ENCODE data around the gene SPATA24. TPM values are rescaled to one million over a fixed set of nuclear protein-coding genes. Genes with fewer than 3 reads are reported as not detected.
"Not testable (repeated sequence)": the region's sequence is repeated elsewhere in the genome, so short reads cannot be mapped to it uniquely, and the experiment has no call there.

Gene SPATA24
- total RNA-seq, 1 experiment from 2014 or later, result 9.8 TPM

- POLR2A ChIA-PET, result interaction anchor here (0.7 to 1.2 kb wide), 3 partner anchors 15 to 47 kb away, joined by 3 read pairs; partner anchors contain the start of genes PAIP2 and SPATA24
- no peaks in the 10 kb centered on the region for H3K27me3 Mint-ChIP-seq (ENCODE audit: insufficient read depth, unreplicated experiment)
- CTCF ChIA-PET, result interaction anchor here (1.0 to 1.1 kb wide), 2 partner anchors 12 to 14 kb away, joined by 3 to 4 read pairs; no protein-coding TSS in a partner anchor
- DNase-seq (ENCODE audit: unreplicated experiment), result no peak
- no peak for TF ChIP-seq CTCF (IDR thresholded peaks at IDR 0.05; ENCODE audit: unreplicated experiment)
- H3K27ac Mint-ChIP-seq (ENCODE audit: low read depth, unreplicated experiment), result no peak overlapping the region
- peaks cover 5% of the 10 kb centered on the region for H3K36me3 Mint-ChIP-seq (ENCODE audit: insufficient read depth, unreplicated experiment)
- H3K9me3 Mint-ChIP-seq (ENCODE audit: unreplicated experiment), result no peaks in the 10 kb centered on the region
- no peak overlapping the region for H3K4me3 Mint-ChIP-seq (ENCODE audit: unreplicated experiment)
- intact Hi-C loops (cut with micrococcal nuclease), result no loop called here
- H3K4me1 Mint-ChIP-seq (ENCODE audit: insufficient read depth, unreplicated experiment), result peaks cover 33% of the 10 kb centered on the region
- BruUV-seq (replicated peaks), result no TSS peak
Measured at GRCh38 chr5:139388198-139388821, 15.6 kb downstream of the SPATA24 start.

- Mint-ChIP-seq H3K36me3 (ENCODE audit: insufficient read depth, unreplicated experiment) (peaks cover 5% of the 10 kb centered on the region), H3K27me3 (ENCODE audit: insufficient read depth, unreplicated experiment) (no peaks in the 10 kb centered on the region), H3K9me3 (ENCODE audit: unreplicated experiment) (no peaks in the 10 kb centered on the region), H3K4me1 (ENCODE audit: insufficient read depth, unreplicated experiment) (peaks cover 35% of the 10 kb centered on the region), H3K4me3 (ENCODE audit: unreplicated experiment) (no peak overlapping the region), H3K27ac (ENCODE audit: low read depth, unreplicated experiment) (no peak overlapping the region)
- intact Hi-C loops (cut with micrococcal nuclease), result no loop called here
- no peak for DNase-seq (ENCODE audit: unreplicated experiment)
- ChIA-PET POLR2A (interaction anchor here (1.0 to 1.2 kb wide), 2 partner anchors 16 to 46 kb away, joined by 3 read pairs; partner anchors contain the start of genes PAIP2 and SPATA24), CTCF (interaction anchor here (1.0 to 1.1 kb wide), 2 partner anchors 11 to 13 kb away, joined by 3 to 4 read pairs; no protein-coding TSS in a partner anchor)
- no TSS peak for BruUV-seq (replicated peaks)
- no peak for TF ChIP-seq CTCF (IDR thresholded peaks at IDR 0.05; ENCODE audit: unreplicated experiment)
Measured at GRCh38 chr5:139387611-139388197, 16.2 kb downstream of the SPATA24 start.

GRCh38 chr5:139386956-139387355 is 16.9 kb downstream of the SPATA24 start:
- H3K4me3 Mint-ChIP-seq (ENCODE audit: unreplicated experiment); BruUV-seq (replicated peaks); DNase-seq (ENCODE audit: unreplicated experiment); H3K27me3 Mint-ChIP-seq (ENCODE audit: insufficient read depth, unreplicated experiment); intact Hi-C loops (cut with micrococcal nuclease); H3K27ac Mint-ChIP-seq (ENCODE audit: low read depth, unreplicated experiment); H3K9me3 Mint-ChIP-seq (ENCODE audit: unreplicated experiment); H3K36me3 Mint-ChIP-seq (ENCODE audit: insufficient read depth, unreplicated experiment): not testable (repeated sequence)
- ChIA-PET POLR2A (interaction anchor here (1.4 to 2.0 kb wide), 5 partner anchors 12 to 52 kb away, joined by 6 to 9 read pairs (median 6); partner anchors contain the start of genes DNAJC18, PAIP2 and SPATA24), CTCF (interaction anchor here (1.3 kb wide), 1 partner anchor 45 kb away, joined by 3 read pairs; no protein-coding TSS in a partner anchor)
- peaks cover 34% of the 10 kb centered on the region for H3K4me1 Mint-ChIP-seq (ENCODE audit: insufficient read depth, unreplicated experiment)

- POLR2A ChIA-PET, result interaction anchor here (0.6 to 2.0 kb wide), 7 partner anchors 11 to 69 kb away, joined by 3 to 9 read pairs (median 6); partner anchors contain the start of genes DNAJC18, PAIP2 and SPATA24
- H3K27ac Mint-ChIP-seq (ENCODE audit: low read depth, unreplicated experiment), result no peak overlapping the region
- no TSS peak for BruUV-seq (replicated peaks)
- peak; percentile 97 for DNase-seq (ENCODE audit: unreplicated experiment)
- CTCF ChIA-PET, result interaction anchor here (0.6 to 1.3 kb wide), 3 partner anchors 44 to 1001 kb away, joined by 3 read pairs; no protein-coding TSS in a partner anchor
- no peaks in the 10 kb centered on the region for H3K27me3 Mint-ChIP-seq (ENCODE audit: insufficient read depth, unreplicated experiment)
- no peak for TF ChIP-seq CTCF (IDR thresholded peaks at IDR 0.05; ENCODE audit: unreplicated experiment)
- no peaks in the 10 kb centered on the region for H3K9me3 Mint-ChIP-seq (ENCODE audit: unreplicated experiment)
- peaks cover 25% of the 10 kb centered on the region for H3K4me1 Mint-ChIP-seq (ENCODE audit: insufficient read depth, unreplicated experiment)
- intact Hi-C loops (cut with micrococcal nuclease), result no loop called here
- H3K4me3 Mint-ChIP-seq (ENCODE audit: unreplicated experiment), result no peak overlapping the region
- peaks cover 5% of the 10 kb centered on the region for H3K36me3 Mint-ChIP-seq (ENCODE audit: insufficient read depth, unreplicated experiment)
Measured at GRCh38 chr5:139386050-139386438, 17.8 kb downstream of the SPATA24 start.

All from MCF 10A (cell line).